Measurements from ENCODE around the gene RPUSD1. TPM values are rescaled to one million over a fixed set of nuclear protein-coding genes. Genes with fewer than 3 reads are reported as not detected.

The RPUSD1 gene
- total RNA-seq, 1 experiment from 2014 or later: 45.1 TPM

- TF ChIP-seq E2F5 (CRISPR knock-in tag; IDR thresholded peaks at IDR 0.05): no peak
- TF ChIP-seq MXD4 (CRISPR knock-in tag; IDR thresholded peaks at IDR 0.05; ENCODE audit: borderline replicate concordance): no peak
- no peak for TF ChIP-seq ZNF671 (CRISPR knock-in tag; IDR thresholded peaks at IDR 0.05)
- no peak for TF ChIP-seq FOXP4 (CRISPR knock-in tag; IDR thresholded peaks at IDR 0.05)
- no peak for TF ChIP-seq CDX4 (CRISPR knock-in tag; IDR thresholded peaks at IDR 0.05; ENCODE audit: borderline replicate concordance)
- TF ChIP-seq PREB (CRISPR knock-in tag; IDR thresholded peaks at IDR 0.05; ENCODE audit: borderline replicate concordance): no peak
- no peak for TF ChIP-seq KAT7 (CRISPR knock-in tag; IDR thresholded peaks at IDR 0.05; ENCODE audit: borderline replicate concordance)
- no peak for TF ChIP-seq NR1H2 (CRISPR knock-in tag; IDR thresholded peaks at IDR 0.05)
- no peak for TF ChIP-seq SOX15 (CRISPR knock-in tag; IDR thresholded peaks at IDR 0.05)
Observed at GRCh38 chr16:769934-770333, 18.2 kb downstream of the RPUSD1 start (continued).

GRCh38 chr16:769184-769784 lies 18.9 kb downstream of the RPUSD1 start:
- Mint-ChIP-seq H3K27me3 (ENCODE audit: low read depth) (no peaks in the 10 kb centered on the region), H3K36me3 (no peaks in the 10 kb centered on the region), H3K4me3 (no peak overlapping the region), H3K4me1 (no peaks in the 10 kb centered on the region), H3K27ac (no peak overlapping the region), H3K9me3 (no peaks in the 10 kb centered on the region)
- ATAC-seq (no peak), DNase-seq (ENCODE audit: low spot score) (no peak)
- POLR2A ChIA-PET: no interaction called here
- CTCF ChIA-PET: no interaction called here
- TF ChIP-seq ETV6 (CRISPR knock-in tag; IDR thresholded peaks at IDR 0.05): no peak
- TF ChIP-seq EMX1 (CRISPR knock-in tag; IDR thresholded peaks at IDR 0.05): no peak
- no peak for TF ChIP-seq JAZF1 (CRISPR knock-in tag; IDR thresholded peaks at IDR 0.05)
- TF ChIP-seq ESRRA (CRISPR knock-in tag; IDR thresholded peaks at IDR 0.05; ENCODE audit: borderline replicate concordance): no peak
- TF ChIP-seq ATF3 (CRISPR knock-in tag; conservative IDR thresholded peaks at IDR 0.05): no peak
- TF ChIP-seq MYBL2 (CRISPR knock-in tag; IDR thresholded peaks at IDR 0.05): no peak
- TF ChIP-seq ZSCAN18 (CRISPR knock-in tag; IDR thresholded peaks at IDR 0.05): no peak
- no peak for TF ChIP-seq FOXP4 (CRISPR knock-in tag; IDR thresholded peaks at IDR 0.05)
- no peak for TF ChIP-seq ATF2 (CRISPR knock-in tag; IDR thresholded peaks at IDR 0.05; ENCODE audit: borderline replicate concordance, low read depth)
- TF ChIP-seq IRF2 (CRISPR knock-in tag; IDR thresholded peaks at IDR 0.05; ENCODE audit: borderline replicate concordance, low read depth): no peak
- no peak for TF ChIP-seq STAT6 (CRISPR knock-in tag; conservative IDR thresholded peaks at IDR 0.05; ENCODE audit: low read depth)
- TF ChIP-seq E2F1 (CRISPR knock-in tag; IDR thresholded peaks at IDR 0.05): no peak
